Upper lobe of right lung (tissue), 1 donor: Measurements from ENCODE around the gene SAMMSON. TPM values are rescaled to one million over a fixed set of nuclear protein-coding genes. Genes with fewer than 3 reads are reported as not detected.

Experiments
- ATAC-seq: fragments of 200-7000 bp; cut with Tn5 transposase; one replicate; pipeline ENCODE4 v1.9.1; 2020; ENCODE audit warnings: mild to moderate bottlenecking, moderate library complexity
- DNase-seq: peaks from one replicate; pipeline ENCODE4 v3.0.0-alpha.2; 2020
- H3K27ac ChIP-seq: fragments of 200-600 bp; one replicate; pipeline ENCODE4 v1.8.0; 2022
- H3K27me3 ChIP-seq: fragments of 200-600 bp; one replicate; pipeline ENCODE4 v1.8.0; 2022; ENCODE audit warnings: mild to moderate bottlenecking
- H3K36me3 ChIP-seq: fragments of 200-600 bp; one replicate; pipeline ENCODE4 v1.8.0; 2022
- H3K4me1 ChIP-seq: fragments of 200-600 bp; one replicate; pipeline ENCODE4 v1.8.0; 2022
- H3K4me3 ChIP-seq: fragments of 200-600 bp; one replicate; pipeline ENCODE4 v1.8.0; 2022; ENCODE audit warnings: mild to moderate bottlenecking
- H3K9me3 ChIP-seq: fragments of 200-600 bp; one replicate; pipeline ENCODE4 v1.8.0; 2022
- CTCF ChIP-seq: fragments of 200-600 bp; IDR thresholded peaks from one replicate; pipeline ENCODE4 v1.8.0; 2022; ENCODE audit warnings: antibody characterized with exemption
- intact Hi-C: fragments of 100-400 bp; cut with DNase I; formaldehyde crosslinking; loops from one replicate; pipeline ENCODE4 v1.11.0; 2022
- long read RNA-seq: library from polyadenylated mRNA; unstranded; transcript quantifications from one replicate; pipeline ENCODE4 v2.0.0, GENCODE V29; 2021
- total RNA-seq: library from RNA; stranded (reverse); fragmentation: NEBNext Ultra II Directional; extraction: Animal tissue kit (Norgen Biotek cat#: 25700); gene quantifications from one replicate; pipeline ENCODE4 v1.2.1, GENCODE V29; 2021
- donor health status: DM: no; HTN: yes; CAD: no; lungs with severe emphysema.

SAMMSON gene
- total RNA-seq, result not detected
- long read RNA-seq, result 0 reads

GRCh38 chr3:69999140-70000027 is at the start of gene SAMMSON:
Gene SAMMSON, plus strand, starts transcription at chr3:69999733.
- peak within 1 kb of the TSS; percentile 25 for H3K4me3 ChIP-seq
- no peaks in the 10 kb centered on the region for H3K27me3 ChIP-seq
- peak; percentile 33 for ATAC-seq
- peak within 1 kb of the TSS; percentile 34 for H3K27ac ChIP-seq
- intact Hi-C loops, result no loop called here
- H3K9me3 ChIP-seq, result no peaks in the 10 kb centered on the region
- TF ChIP-seq CTCF, result no peak
- DNase-seq, result no peak
- no peaks in the 10 kb centered on the region for H3K4me1 ChIP-seq
- no peaks in the 10 kb centered on the region for H3K36me3 ChIP-seq

- no peak for ATAC-seq
- Histone ChIP-seq H3K36me3 (peaks cover 26% of the 10 kb centered on the region), H3K4me3 (no peak overlapping the region), H3K27ac (no peak overlapping the region), H3K4me1 (no peaks in the 10 kb centered on the region), H3K27me3 (no peaks in the 10 kb centered on the region), H3K9me3 (no peaks in the 10 kb centered on the region)
- intact Hi-C loops, result no loop called here
- TF ChIP-seq CTCF, result no peak
- no peak for DNase-seq
These were observed 47.9 kb upstream of the SAMMSON start for GRCh38 chr3:69951616-69952015.

- no peak for DNase-seq
- no peaks in the 10 kb centered on the region for H3K9me3 ChIP-seq
- TF ChIP-seq CTCF, result no peak
- H3K4me3 ChIP-seq, result no peak overlapping the region
- no peak for ATAC-seq
- peaks cover 42% of the 10 kb centered on the region for H3K36me3 ChIP-seq
- no peak overlapping the region for H3K27ac ChIP-seq
- no peaks in the 10 kb centered on the region for H3K27me3 ChIP-seq
- no peaks in the 10 kb centered on the region for H3K4me1 ChIP-seq
- intact Hi-C loops, result no loop called here
These were observed 40.0 kb upstream of the SAMMSON start for GRCh38 chr3:69959581-69959980.

GRCh38 chr3:69961706-69962439 is 37.7 kb upstream of the SAMMSON start:
- no peak for DNase-seq
- Histone ChIP-seq H3K4me3 (no peak overlapping the region), H3K36me3 (peaks cover 58% of the 10 kb centered on the region), H3K4me1 (no peaks in the 10 kb centered on the region), H3K27ac (no peak overlapping the region), H3K9me3 (no peaks in the 10 kb centered on the region), H3K27me3 (no peaks in the 10 kb centered on the region)
- no peak for ATAC-seq
- no peak for TF ChIP-seq CTCF
- intact Hi-C loops, result no loop called here

- Histone ChIP-seq H3K36me3 (peaks cover 40% of the 10 kb centered on the region), H3K4me3 (no peak overlapping the region), H3K27me3 (no peaks in the 10 kb centered on the region), H3K4me1 (no peaks in the 10 kb centered on the region), H3K27ac (no peak overlapping the region), H3K9me3 (no peaks in the 10 kb centered on the region)
- intact Hi-C loops, result no loop called here
- DNase-seq, result no peak
- no peak for TF ChIP-seq CTCF
- no peak for ATAC-seq
These were observed 35.9 kb upstream of the SAMMSON start for GRCh38 chr3:69963643-69964042.
